ENCODE results near the gene SCFD2.
"Not testable (repeated sequence)": the region's sequence is repeated elsewhere in the genome, so short reads cannot be mapped to it uniquely, and the experiment has no call there.

SCFD2 gene

DNA sequence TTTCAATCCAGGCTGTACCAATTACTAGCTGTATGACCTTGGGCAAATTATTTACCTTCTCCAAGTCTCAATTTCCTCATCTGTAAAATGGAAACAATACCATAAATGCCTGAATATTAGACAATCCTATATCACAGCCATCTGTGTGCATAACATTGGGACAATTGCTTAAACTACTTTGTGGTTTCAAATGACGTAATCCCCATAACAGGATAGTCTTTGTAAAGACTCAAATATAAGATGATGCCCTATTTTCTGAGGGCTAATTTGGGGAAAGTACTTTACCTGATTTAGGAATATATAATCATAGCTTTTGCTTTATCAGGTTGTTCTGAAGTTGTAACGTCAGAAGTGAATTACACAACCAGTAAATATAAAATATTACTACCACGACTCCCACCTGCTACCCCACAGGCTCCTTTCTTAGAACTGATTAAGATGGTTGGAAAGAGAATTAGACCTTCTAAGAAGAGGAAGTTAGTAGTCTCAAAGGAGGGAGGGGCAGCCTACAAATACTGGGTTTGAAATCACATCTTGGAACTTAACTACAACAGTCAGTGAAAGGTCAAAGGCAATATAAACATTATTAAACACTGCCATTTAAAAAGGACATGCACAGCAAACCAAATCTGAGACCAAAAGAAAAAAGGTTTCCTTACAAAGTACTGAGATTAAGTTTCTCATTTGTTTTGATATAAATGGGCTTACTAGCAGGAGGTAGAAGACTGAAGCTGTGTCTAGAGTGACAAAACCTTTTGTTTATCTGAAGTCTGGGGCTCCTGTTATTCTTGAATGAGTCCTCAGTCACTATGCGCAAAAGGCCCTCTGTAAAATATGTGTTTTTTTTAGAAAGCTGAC is 215.0 kb downstream of the SCFD2 start:
- DNase-seq (ENCODE audit: extremely low read depth in 1 of 2, low read depth in 1 of 2), result no peak

DNA sequence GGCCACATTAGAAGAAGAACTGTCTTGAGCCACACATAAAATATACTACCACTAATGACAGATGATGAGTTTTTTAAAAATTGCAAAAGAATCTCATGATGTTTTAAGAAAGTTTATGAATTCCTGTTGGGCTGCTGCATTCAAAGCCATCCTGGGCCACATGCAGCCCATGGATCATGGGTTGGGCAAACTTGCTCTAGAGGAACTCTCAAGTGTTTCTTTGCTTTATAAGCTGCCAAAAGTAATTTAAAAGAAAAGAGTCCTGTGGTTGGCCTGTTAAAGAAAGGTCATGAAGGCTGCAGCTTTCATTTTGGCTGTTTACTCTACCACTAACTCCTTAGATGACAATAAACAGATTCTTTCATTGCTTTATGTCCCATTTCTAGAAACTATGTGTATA is 218.2 kb downstream of the SCFD2 start:
- no peak for DNase-seq (ENCODE audit: extremely low read depth in 1 of 2, low read depth in 1 of 2)

DNA sequence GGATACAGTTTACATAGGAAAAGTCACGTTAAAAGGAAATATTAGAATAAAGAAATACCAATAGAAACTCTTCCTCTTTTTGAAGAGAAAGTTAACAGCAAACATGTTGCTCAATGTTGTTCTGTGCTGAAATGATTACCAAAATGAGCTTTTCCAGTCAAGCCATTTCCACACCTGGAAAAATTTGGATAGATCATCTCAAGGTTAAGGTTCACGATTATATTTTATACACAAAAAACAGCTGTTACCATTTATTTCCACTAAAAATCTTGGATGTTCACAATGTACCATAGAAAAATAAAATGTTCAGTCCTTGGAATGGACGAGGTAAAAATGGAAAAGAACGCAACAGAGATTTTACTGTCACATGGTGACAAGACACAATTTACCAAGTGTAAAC is 218.7 kb downstream of the SCFD2 start:
- DNase-seq (ENCODE audit: extremely low read depth in 1 of 2, low read depth in 1 of 2), result no peak

DNA sequence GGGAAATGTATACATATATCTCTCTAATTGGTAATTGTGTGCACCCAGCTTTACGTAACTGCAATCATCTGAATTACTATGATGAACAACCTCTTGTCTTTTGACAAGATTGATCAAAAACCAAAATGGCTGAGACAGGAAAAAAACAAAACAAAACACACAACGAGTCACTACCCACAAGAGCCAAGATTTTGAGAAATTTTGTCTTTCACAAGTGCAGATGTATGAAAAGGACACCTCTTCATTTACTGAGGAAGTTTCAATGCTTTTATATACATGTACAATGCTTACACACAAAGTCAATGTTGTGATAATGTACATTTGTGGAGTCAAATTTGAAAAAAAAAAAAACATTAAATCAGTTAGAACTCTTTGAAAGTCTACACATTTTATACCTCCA is 224.6 kb downstream of the SCFD2 start:
- DNase-seq (ENCODE audit: extremely low read depth in 1 of 2, low read depth in 1 of 2), result no peak

DNA sequence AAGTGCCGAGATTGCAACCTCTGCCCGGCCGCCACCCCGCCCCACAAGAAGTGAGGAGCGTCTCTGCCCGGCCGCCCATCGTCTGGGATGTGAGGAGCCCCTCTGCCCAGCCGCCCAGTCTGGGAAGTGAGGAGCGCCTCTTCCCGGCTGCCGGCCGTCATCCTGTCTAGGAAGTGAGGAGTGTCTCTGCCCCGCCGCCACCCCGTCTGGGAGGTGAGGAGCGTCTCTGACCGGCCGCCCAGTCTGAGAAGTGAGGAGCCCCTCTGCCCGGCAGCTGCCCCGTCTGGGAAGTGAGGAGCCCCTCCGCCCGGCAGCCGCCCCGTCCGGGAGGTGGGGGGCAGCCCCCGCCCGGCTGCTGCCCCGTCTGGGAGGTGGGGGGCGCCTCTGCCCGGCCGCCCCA is 226.6 kb downstream of the SCFD2 start:
- not testable (repeated sequence) for DNase-seq (ENCODE audit: extremely low read depth in 1 of 2, low read depth in 1 of 2)

DNA sequence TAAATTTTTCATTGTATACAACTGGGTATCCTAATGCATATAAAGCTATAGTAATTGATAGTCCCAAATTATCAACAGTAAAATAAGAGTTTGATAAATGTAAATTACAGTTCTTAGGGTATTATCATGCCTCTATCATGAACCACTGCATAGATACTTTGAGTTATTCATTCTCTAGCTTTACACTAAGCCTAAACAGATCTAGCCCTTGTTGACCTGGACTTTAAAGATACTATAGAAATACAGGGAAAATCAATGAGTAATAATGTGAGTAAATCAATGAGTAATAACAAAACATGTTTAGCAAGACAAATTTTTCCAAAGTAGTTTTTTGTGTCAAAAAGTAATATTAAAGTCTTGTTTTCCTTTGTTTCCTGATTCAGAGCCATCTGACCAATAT is 228.4 kb downstream of the SCFD2 start:
- DNase-seq (ENCODE audit: extremely low read depth in 1 of 2, low read depth in 1 of 2), result no peak

DNA sequence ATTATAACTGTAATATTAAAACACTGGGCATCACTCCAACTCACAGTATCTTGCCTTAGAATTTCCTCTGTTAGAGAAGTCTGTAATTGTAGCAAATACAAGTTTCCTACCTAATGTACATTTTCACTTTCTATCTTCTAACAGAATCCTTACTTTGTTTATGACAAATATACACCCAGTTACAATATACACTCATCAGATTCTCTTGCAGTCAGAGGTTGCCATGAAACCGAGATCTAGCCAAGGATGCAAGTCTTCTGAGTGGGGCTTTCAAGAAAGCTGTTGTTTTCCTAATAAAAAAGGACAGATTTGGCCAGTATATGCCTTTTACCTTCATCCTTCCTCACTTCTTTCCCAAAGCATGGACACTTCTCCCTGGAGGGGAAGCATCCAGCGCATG is 228.9 kb downstream of the SCFD2 start:
- no peak for DNase-seq (ENCODE audit: extremely low read depth in 1 of 2, low read depth in 1 of 2)

DNA sequence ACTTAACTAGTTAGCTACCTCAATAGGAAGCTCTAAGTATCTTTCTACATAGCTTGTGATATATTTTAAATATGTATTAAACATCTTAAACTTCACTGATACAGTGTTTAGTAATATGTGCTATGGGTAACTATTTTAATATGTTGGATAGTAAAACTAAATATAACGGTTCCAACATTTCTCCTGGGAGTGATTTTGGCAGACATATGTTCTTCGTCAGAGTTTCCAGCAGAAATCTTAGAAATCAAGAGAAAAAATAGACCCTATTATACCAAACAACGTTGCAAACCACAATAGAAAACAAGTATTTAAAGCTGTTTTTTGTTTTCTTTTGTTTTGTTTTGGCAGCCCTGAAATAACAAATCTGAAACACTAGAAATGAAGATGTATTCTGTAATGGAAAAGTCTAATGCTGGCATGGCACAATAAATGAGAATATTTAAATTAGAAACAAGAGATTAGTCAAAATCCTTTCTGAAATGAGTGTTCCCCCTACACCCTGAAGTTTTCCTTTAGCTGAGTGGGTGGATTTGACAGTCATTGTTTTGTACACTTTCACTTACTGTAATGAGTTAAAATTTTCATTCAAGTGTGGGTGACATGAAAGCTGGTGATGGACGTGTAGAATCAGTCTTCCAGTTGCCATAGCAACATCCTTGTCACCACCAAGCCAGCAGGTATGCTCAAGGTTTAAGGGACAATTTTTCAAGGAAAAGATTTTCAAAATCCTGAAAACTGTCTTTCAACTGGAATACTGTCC is 233.5 kb downstream of the SCFD2 start:
- no peak for DNase-seq (ENCODE audit: extremely low read depth in 1 of 2, low read depth in 1 of 2)

DNA sequence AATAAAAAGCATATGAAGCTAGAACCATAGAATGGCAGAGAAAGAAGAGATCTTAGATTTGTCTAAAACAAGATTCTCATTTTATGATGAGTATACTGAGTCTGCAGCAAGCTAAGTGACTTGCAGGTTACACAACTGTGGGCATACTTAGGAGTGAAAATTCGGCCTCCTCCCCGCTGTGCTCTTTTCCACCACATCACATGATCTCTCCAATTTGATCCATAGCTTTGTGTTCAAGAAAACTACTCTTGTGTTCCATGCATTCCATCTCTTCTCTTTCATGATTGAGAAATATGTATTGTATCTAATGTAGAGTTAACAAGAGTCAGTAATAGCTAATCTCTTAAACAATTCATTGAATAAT is 234.3 kb downstream of the SCFD2 start:
- no peak for DNase-seq (ENCODE audit: extremely low read depth in 1 of 2, low read depth in 1 of 2)

DNA sequence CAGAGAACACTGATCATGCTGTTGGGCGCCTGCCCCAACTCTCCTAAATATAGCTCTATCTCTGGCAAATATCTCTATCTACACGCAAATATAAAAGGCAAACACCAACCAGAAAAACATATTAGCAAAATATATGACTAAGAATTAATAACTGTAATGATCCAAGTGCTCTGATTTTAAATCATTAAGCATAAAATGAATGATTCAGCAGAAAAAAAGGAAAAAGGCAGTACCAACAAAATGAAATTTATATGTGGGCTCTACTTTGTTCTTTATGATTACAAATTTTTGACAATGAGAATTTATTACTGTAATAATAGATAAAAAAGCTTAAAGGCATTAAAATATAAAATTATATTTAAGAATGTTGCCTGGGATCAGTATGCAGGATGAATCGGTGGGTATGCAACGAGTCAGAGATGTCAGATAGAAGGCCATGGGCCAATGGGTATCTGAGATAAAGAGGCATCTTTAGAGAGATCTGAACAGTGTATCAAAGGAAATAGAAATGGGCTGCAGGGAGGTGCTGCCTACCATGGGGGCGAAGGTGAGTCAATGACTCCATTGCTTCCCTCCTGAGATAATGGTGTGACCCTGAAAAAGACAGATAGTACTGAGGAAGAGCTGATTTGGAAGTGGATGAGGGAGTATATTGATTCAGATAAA is 234.8 kb downstream of the SCFD2 start:
- no peak for DNase-seq (ENCODE audit: extremely low read depth in 1 of 2, low read depth in 1 of 2)

DNA sequence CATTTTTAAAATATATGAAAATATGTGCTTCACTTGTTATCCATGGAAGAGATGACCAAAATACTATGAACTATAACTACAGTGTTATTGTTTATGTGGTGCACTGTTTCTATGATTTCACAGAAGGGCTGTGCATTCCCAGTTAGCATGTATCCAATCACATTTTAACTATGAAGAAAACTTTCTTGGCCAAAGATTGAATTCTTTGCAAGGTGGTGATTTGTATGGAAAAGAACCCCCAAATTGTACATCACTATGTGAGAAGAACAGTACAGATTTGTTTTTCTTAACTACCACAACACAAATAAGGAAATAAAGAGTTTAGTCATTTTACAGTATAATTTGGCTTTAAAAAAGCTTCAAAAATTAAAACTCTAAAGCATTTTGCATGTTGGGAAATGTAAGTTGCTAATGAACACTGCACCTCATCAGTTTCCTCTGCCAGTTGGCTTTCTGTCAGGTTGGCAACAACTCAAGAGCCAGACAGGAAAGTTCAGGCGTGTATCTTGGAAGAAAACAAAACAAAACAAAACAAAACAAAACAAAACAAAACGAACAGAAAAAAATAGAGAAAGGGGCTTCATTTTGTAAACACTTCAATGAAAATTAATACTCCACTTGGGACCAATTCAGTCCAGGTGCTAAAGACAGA is 237.0 kb downstream of the SCFD2 start:
- DNase-seq (ENCODE audit: extremely low read depth in 1 of 2, low read depth in 1 of 2), result no peak

DNA sequence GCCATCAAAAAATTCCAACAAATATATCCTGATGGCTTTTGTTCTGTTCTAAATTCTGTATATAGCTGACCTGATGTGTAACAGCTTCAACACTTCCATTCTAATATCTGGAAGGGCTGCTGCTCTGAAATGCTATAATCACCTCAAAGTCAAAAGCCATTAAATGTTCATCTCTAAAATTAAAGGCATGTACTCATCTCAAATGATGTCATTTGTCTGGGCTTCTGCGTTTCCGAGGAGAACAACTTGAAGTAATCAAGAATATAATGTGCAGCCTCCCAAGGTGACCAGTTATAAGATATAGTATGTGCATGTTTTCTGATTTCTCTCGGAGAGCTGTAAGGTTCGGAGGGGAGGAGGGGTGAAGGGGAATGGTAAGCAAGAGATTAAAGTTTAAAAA is 237.6 kb downstream of the SCFD2 start:
- no peak for DNase-seq (ENCODE audit: extremely low read depth in 1 of 2, low read depth in 1 of 2)

DNA sequence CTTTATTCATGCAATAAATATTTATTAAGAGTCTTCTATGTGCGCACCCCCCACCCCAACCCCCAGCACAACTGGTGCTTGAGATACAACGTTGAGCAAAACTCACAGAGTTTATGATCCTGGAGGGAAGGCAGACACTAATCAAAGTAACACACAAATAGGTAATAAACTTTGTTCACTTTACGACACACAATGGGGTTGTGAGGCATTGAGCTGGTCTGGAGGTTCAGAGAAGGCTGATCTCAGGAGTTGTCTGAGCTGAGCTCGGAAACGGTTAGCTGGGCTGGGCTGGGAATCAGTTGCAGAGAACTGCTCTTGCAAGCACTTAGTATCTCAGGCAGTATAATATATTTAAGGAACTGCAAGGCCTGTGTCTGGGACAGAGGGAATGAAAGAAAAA is 238.5 kb downstream of the SCFD2 start:
- no peak for DNase-seq (ENCODE audit: extremely low read depth in 1 of 2, low read depth in 1 of 2)

DNA sequence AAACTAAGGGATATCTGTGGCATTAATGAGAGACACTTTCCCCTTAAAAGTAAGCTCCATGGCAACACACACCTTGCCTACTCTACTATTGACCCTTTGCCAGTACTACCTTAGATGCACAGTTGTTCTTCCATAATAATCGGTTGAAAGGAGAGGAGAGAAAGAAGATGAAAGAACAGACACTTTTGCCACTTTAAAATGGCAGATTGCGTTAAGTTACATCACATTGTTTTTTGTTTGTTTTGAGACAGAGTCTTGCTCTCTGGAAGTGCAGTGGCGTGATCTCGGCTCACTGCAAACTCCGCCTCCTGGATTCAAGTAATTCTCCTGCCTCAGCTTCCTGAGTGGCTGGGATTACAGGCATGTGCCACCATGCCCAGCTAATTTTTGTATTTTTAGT is 239.8 kb downstream of the SCFD2 start:
- no peak for DNase-seq (ENCODE audit: extremely low read depth in 1 of 2, low read depth in 1 of 2)

DNA sequence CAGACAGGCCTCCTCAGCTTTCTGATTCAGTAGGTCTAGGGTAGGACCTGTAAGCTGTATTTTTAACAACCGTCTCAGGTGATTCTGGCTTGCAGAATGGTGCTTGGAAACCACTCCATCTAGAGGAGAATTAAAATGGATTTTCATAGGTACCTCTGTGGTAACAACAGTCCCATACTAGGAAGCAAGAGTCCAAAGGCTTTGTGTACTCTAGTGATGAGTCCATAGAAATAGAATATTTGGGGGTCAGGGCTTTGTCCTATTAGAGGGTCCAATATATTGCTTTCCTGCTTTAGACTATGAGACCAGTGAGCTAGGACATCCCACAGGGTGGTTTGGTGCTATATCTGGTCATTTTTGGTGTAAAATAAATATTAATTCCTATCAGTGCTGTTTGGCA is 242.0 kb downstream of the SCFD2 start:
- DNase-seq (ENCODE audit: extremely low read depth in 1 of 2, low read depth in 1 of 2), result no peak

DNA sequence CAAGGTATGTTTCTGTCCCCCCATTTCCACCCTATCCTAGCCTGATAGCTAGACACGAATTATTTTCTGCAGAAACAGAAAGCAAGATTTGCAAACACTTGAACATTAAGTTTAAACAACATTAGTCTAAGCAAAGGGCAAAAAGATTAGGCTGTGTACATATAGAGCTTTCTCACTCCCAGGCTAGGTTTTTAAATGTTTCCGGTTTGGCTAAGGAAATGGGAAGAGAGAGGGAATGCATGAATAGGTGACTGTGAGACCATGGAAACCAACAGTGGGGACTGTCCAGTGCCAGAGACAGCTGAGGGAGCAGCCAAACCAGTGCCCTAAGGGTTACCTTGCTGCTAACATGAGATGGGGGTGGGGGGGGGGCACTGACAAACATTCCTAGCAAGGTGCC is 242.7 kb downstream of the SCFD2 start:
- DNase-seq (ENCODE audit: extremely low read depth in 1 of 2, low read depth in 1 of 2), result no peak

DNA sequence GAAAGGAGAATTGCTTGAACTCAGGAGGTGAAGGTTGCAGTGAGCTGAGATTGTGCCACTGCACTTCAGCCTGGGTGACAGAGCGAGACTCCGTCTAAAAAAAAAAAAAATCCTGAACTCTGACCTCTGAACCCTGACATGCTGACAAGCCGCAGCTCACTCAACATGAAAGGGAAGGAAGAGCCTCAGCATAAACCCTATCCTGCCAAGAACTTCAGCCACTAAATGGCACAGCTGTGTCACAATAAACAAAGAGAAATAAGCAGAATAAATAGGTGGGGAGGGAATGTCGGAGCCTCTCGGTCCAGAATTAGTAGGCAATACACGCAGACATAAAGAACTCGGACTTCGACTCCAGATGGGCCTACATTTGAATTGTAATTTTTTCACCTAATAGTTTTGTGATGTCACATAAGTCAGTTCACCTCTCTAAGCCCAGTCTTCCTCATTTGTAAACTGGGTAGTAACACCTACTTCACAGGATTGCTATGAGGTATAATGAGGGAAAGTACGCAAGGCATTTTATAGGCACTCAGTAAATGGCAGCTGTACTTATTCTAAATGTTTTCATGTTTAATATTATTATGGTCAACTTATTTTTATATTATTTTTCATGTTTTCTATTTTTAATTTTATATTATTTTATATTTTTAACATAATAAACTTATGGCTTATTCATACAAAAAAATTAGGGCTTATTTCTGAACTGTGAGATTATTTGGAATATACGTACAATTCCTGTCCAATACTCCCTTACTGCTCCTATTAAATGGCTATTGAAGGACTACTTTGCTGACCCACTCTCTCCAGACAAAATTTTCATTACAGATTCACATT is 243.4 kb downstream of the SCFD2 start:
- no peak for DNase-seq (ENCODE audit: extremely low read depth in 1 of 2, low read depth in 1 of 2)

DNA sequence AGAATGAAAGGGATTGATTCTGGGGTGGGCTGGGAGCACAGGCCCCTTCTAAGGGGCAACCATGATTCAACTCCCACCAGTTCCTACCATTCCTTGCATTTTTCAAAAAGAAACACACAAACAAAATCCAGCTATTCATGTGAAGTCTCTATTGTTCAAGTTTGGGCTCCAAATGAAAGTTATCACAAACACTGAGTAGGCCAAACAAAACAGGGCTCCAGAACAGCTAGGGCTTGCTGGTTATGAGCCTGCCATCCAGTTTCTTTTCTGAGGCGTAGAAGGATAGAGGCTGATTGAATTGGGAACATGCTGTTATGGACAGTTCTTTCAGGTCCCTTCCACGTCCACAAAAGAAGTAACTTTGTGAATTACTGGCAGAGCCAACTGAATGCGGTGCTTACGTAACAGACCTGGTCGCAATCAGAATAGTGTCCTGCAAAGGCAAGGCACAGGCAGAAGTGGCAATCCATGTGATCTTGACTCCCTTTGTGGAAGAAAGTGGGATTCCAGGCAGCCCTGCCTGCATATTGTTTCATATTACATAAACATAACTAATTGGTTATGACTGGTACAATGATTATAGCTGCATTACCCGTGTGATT is 244.5 kb downstream of the SCFD2 start:
- no peak for DNase-seq (ENCODE audit: extremely low read depth in 1 of 2, low read depth in 1 of 2)

DNA sequence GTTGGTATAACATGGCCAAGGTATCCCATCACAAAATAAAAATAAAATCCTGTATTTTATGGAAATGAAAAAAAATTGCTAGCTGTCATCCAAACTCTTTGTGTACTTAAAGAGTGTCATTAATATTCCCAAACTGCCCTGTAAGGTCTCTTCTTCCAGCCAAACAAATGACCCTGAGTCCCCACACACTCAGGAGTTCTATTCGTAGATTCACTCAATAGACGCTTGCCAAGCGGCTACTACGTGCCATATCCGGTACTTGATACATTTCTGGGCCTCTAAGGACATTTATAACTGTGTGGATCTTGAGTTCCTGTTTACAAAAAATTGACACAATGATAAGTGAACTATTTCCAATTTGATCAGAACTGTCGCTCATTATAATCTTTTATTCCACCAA is 245.1 kb downstream of the SCFD2 start:
- DNase-seq (ENCODE audit: extremely low read depth in 1 of 2, low read depth in 1 of 2), result no peak

DNA sequence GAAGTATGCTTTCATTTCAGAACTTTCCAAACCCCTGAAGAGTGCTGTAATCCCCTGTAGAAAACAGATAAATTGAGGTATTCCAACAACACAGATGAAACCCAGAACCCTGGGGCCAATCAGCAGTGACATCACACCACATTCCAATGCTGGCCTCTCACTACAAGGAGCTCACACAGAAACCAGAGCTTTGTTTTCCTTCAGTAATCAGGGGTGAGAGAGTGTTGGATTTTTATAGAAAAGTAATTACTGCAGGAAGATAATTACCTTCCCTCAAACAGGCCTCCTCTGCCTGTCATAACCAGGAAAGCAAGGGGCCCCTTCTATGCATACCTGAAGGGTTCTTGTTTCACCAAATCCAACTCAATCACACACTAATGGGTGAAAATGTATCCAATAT is 246.2 kb downstream of the SCFD2 start:
- no peak for DNase-seq (ENCODE audit: extremely low read depth in 1 of 2, low read depth in 1 of 2)

Measured in activated CD8-positive, alpha-beta memory T cell treated with anti-CD3 and anti-CD28 coated beads for 1 hour (primary cell).